Activated CD4-positive, alpha-beta T cell treated with anti-CD3 and anti-CD28 coated beads, Interleukin-2, amount 10 ng/mL, durations not matched to agents 7 days and 5 days (primary cell): ENCODE data around the gene FRMD4B. TPM values are rescaled to one million over a fixed set of nuclear protein-coding genes. Genes with fewer than 3 reads are reported as not detected.

Experiments used
- CTCF ChIA-PET: fragments of 350-600 bp; sonication (Branson Sonifier 250); formaldehyde crosslinking; loops from one replicate; lab custom pipeline; 2021; ENCODE audit warnings: antibody characterized with exemption; lab: Charles Lee
- POLR2A ChIA-PET: fragments of 350-600 bp; sonication (Branson Sonifier 250); formaldehyde crosslinking; loops from one replicate; lab custom pipeline; 2021; ENCODE audit warnings: antibody characterized with exemption; lab: Charles Lee
- DNase-seq: peaks from one replicate; pipeline ENCODE4 v3.0.0-alpha.2; 2020
- H3K27ac Mint-ChIP-seq: one replicate; pipeline ENCODE4 v1.8.0; 2021; ENCODE audit warnings: mild to moderate bottlenecking, moderate library complexity, mixed read lengths
- H3K27me3 Mint-ChIP-seq: one replicate; pipeline ENCODE4 v1.8.0; 2021; ENCODE audit warnings: mixed read lengths
- H3K36me3 Mint-ChIP-seq: one replicate; pipeline ENCODE4 v1.8.0; 2021; ENCODE audit warnings: low read depth, mixed read lengths
- H3K4me1 Mint-ChIP-seq: one replicate; pipeline ENCODE4 v1.8.0; 2021; ENCODE audit warnings: mixed read lengths
- H3K4me3 Mint-ChIP-seq: one replicate; pipeline ENCODE4 v1.8.0; 2021; ENCODE audit warnings: mild to moderate bottlenecking, moderate library complexity, mixed read lengths
- H3K9me3 Mint-ChIP-seq: one replicate; pipeline ENCODE4 v1.8.0; 2021; ENCODE audit warnings: mixed read lengths
- total RNA-seq, 2 experiments: library from RNA; stranded (reverse); gene quantifications; one replicate each; pipeline ENCODE4 v1.2.3, GENCODE V29; 2021

FRMD4B gene
- total RNA-seq, 2 experiments from 2014 or later, result 6.9 to 8.2 TPM

GRCh38 chr3:69352305-69353087 is 33.4 kb downstream of the FRMD4B start:
- no peak overlapping the region for H3K27ac Mint-ChIP-seq
- no peaks in the 10 kb centered on the region for H3K9me3 Mint-ChIP-seq
- H3K4me1 Mint-ChIP-seq, result peaks cover 11% of the 10 kb centered on the region
- CTCF ChIA-PET, result no interaction called here
- POLR2A ChIA-PET, result no interaction called here
- no peak for DNase-seq
- H3K36me3 Mint-ChIP-seq, result no peaks in the 10 kb centered on the region
- no peak overlapping the region for H3K4me3 Mint-ChIP-seq
- peaks cover 32% of the 10 kb centered on the region for H3K27me3 Mint-ChIP-seq

DNA sequence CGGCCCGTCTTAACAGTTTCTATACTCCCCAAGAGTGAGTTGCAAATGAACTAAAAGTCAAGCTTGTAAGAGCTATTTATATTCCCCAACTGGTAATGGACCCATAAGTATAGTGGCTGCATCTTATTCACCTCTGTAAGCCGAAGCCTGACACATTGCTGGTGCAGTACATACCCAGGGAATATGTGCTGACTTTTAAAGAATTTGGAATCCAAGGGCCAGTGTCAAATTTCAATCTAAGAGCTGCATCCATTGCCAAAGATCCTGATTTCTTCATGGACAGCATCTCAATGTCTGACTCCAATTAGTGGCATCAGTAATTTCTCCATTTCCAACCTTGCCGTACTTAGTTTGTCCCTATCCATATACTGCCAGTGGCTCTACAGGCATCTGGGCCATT is 42.0 kb downstream of the FRMD4B start:
- no peaks in the 10 kb centered on the region for H3K4me1 Mint-ChIP-seq
- H3K4me3 Mint-ChIP-seq, result no peak overlapping the region
- peaks cover 10% of the 10 kb centered on the region for H3K9me3 Mint-ChIP-seq
- POLR2A ChIA-PET, result no interaction called here
- H3K27ac Mint-ChIP-seq, result no peak overlapping the region
- no peaks in the 10 kb centered on the region for H3K36me3 Mint-ChIP-seq
- peaks cover 15% of the 10 kb centered on the region for H3K27me3 Mint-ChIP-seq
- CTCF ChIA-PET, result interaction anchor here (0.6 kb wide), 1 partner anchor 36 kb away, joined by 3 read pairs; no protein-coding TSS in a partner anchor
- no peak for DNase-seq

DNA sequence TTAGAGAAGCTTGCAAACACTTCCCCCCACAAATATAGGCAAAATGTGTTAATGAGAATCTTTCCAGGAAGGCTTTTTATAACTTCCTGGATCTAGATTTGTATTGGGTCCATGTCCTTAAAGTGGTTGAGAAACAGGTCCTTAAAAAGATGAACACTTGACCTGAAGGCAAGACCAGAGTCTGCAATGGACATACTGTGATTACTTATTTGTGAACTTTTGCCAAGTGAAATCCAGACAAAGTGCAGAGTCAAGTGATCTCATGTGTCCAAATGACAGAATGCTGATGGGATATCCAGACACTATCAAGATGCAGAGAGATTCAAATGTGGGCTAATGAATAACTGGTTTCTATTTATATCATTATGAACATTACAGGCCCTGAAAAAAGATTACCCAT is 43.8 kb downstream of the FRMD4B start:
- no peak overlapping the region for H3K4me3 Mint-ChIP-seq
- no peak overlapping the region for H3K27ac Mint-ChIP-seq
- no peaks in the 10 kb centered on the region for H3K4me1 Mint-ChIP-seq
- H3K9me3 Mint-ChIP-seq, result peaks cover 10% of the 10 kb centered on the region
- no peaks in the 10 kb centered on the region for H3K36me3 Mint-ChIP-seq
- H3K27me3 Mint-ChIP-seq, result peaks cover 6% of the 10 kb centered on the region
- CTCF ChIA-PET, result no interaction called here
- POLR2A ChIA-PET, result no interaction called here
- DNase-seq, result no peak

DNA sequence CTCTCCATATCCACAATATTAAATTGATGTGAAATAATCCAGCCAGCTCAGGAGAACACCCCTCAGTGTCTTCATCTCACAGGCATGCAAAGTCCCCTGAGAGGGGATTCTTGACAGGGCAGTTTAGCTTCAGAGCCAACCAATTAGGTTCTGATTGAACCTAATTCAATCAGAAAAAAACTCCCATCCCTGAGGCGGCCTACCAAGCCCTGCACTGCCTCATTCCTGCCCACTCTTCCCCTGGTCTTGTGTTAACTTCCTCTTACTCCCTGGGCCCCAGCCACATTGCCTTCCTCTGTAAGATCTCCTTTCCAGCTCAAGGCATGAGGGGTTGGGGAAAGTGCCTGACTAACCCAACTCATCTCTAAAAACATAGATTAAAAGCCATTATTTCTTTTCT is 46.1 kb downstream of the FRMD4B start:
- CTCF ChIA-PET, result interaction anchor here (1.0 kb wide), 1 partner anchor 10 kb away, joined by 3 read pairs; no protein-coding TSS in a partner anchor
- POLR2A ChIA-PET, result interaction anchor here (0.7 kb wide), 1 partner anchor 189 kb away, joined by 4 read pairs; no protein-coding TSS in a partner anchor
- H3K4me1 Mint-ChIP-seq, result no peaks in the 10 kb centered on the region
- no peak for DNase-seq
- H3K36me3 Mint-ChIP-seq, result no peaks in the 10 kb centered on the region
- peaks cover 7% of the 10 kb centered on the region for H3K27me3 Mint-ChIP-seq
- H3K4me3 Mint-ChIP-seq, result no peak overlapping the region
- H3K27ac Mint-ChIP-seq, result no peak overlapping the region
- peaks cover 6% of the 10 kb centered on the region for H3K9me3 Mint-ChIP-seq

GRCh38 chr3:69338911-69339310 is 47.0 kb downstream of the FRMD4B start:
- no peaks in the 10 kb centered on the region for H3K36me3 Mint-ChIP-seq
- POLR2A ChIA-PET, result no interaction called here
- no peak overlapping the region for H3K27ac Mint-ChIP-seq
- peaks cover 3% of the 10 kb centered on the region for H3K9me3 Mint-ChIP-seq
- H3K4me3 Mint-ChIP-seq, result no peak overlapping the region
- H3K27me3 Mint-ChIP-seq, result peaks cover 7% of the 10 kb centered on the region
- CTCF ChIA-PET, result interaction anchor here (1.3 kb wide), 1 partner anchor 9 kb away, joined by 3 read pairs; no protein-coding TSS in a partner anchor
- H3K4me1 Mint-ChIP-seq, result no peaks in the 10 kb centered on the region
- DNase-seq, result no peak

GRCh38 chr3:69332934-69333333 is 53.0 kb downstream of the FRMD4B start:
- Mint-ChIP-seq H3K36me3 (no peaks in the 10 kb centered on the region), H3K9me3 (peaks cover 3% of the 10 kb centered on the region), H3K4me3 (no peak overlapping the region), H3K27me3 (peaks cover 7% of the 10 kb centered on the region), H3K4me1 (peaks cover 10% of the 10 kb centered on the region), H3K27ac (no peak overlapping the region)
- CTCF ChIA-PET, result no interaction called here
- POLR2A ChIA-PET, result no interaction called here
- DNase-seq, result no peak

- ChIA-PET CTCF (interaction anchor here (0.6 to 1.3 kb wide), 2 partner anchors 15 to 176 kb away, joined by 3 read pairs; no protein-coding TSS in a partner anchor), POLR2A (no interaction called here)
- Mint-ChIP-seq H3K27ac (no peak overlapping the region), H3K36me3 (no peaks in the 10 kb centered on the region), H3K4me3 (no peak overlapping the region), H3K27me3 (no peaks in the 10 kb centered on the region), H3K9me3 (no peaks in the 10 kb centered on the region), H3K4me1 (peaks cover 30% of the 10 kb centered on the region)
- no peak for DNase-seq
Measured at GRCh38 chr3:69330891-69331400, 54.9 kb downstream of the FRMD4B start.

- no peaks in the 10 kb centered on the region for H3K9me3 Mint-ChIP-seq
- no peak overlapping the region for H3K4me3 Mint-ChIP-seq
- peaks cover 34% of the 10 kb centered on the region for H3K4me1 Mint-ChIP-seq
- no peak overlapping the region for H3K27ac Mint-ChIP-seq
- no peaks in the 10 kb centered on the region for H3K27me3 Mint-ChIP-seq
- DNase-seq, result no peak
- ChIA-PET CTCF (interaction anchor here (0.6 to 1.4 kb wide), 8 partner anchors 9 to 316 kb away, joined by 3 to 5 read pairs (median 4); partner anchors contain the start of gene EOGT), POLR2A (interaction anchor here (0.7 kb wide), 1 partner anchor 353 kb away, joined by 3 read pairs; no protein-coding TSS in a partner anchor)
- no peaks in the 10 kb centered on the region for H3K36me3 Mint-ChIP-seq
Measured at GRCh38 chr3:69329892-69330291, 56.0 kb downstream of the FRMD4B start.

DNA sequence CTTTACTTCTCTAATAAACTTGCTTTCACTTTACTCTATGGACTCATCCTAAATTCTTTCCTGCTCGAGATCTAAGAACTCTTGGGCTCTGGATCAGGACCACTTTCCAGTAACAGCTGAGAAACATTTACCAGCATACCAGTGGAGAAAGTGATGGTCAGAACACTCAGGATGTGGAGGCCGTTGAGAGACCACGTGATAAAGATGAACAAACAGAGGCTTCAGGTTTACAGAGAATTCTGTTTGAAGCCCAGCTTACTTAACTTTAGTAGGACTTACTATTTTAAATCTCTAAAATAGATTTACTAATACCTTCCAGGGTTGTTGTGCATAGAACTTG is 57.0 kb downstream of the FRMD4B start:
- Mint-ChIP-seq H3K27ac (peak overlapping the region; percentile 66), H3K9me3 (no peaks in the 10 kb centered on the region), H3K4me1 (peaks cover 39% of the 10 kb centered on the region), H3K36me3 (no peaks in the 10 kb centered on the region), H3K4me3 (no peak overlapping the region), H3K27me3 (no peaks in the 10 kb centered on the region)
- ChIA-PET CTCF (interaction anchor here (0.6 to 1.4 kb wide), 3 partner anchors 10 to 174 kb away, joined by 3 read pairs; no protein-coding TSS in a partner anchor), POLR2A (no interaction called here)
- DNase-seq, result no peak

GRCh38 chr3:69328103-69328962 is 57.6 kb downstream of the FRMD4B start:
- Mint-ChIP-seq H3K4me1 (peaks cover 39% of the 10 kb centered on the region), H3K27ac (peak overlapping the region; percentile 66), H3K9me3 (no peaks in the 10 kb centered on the region), H3K36me3 (no peaks in the 10 kb centered on the region), H3K4me3 (no peak overlapping the region), H3K27me3 (no peaks in the 10 kb centered on the region)
- no peak for DNase-seq
- POLR2A ChIA-PET, result no interaction called here
- CTCF ChIA-PET, result interaction anchor here (0.6 to 1.4 kb wide), 3 partner anchors 22 to 341 kb away, joined by 3 to 5 read pairs (median 3); no protein-coding TSS in a partner anchor

DNA sequence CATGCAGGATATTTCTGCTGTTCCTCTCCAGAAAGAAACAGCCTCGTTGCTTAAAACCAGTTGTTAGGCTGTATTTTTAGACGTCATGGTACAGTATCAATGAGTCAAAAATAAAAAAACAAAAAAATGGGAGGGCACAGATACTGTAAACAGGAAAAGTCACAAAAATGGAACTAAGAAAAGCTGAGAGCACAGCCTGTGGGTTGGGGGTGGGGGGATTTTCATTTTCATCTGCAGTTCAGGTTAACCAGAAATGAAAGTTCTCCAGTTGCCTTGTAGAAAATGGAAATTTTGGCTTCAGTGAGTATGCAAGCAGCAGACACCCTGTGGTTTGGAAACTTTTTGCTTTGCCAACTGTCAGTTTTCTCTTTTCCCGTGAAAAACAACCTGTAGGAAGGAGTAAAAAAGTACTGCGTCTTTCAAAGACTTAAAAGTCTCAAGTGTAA is 59.0 kb downstream of the FRMD4B start:
- Mint-ChIP-seq H3K4me1 (peaks cover 39% of the 10 kb centered on the region), H3K4me3 (peak overlapping the region; percentile 45), H3K36me3 (no peaks in the 10 kb centered on the region), H3K27ac (peak overlapping the region; percentile 79), H3K27me3 (no peaks in the 10 kb centered on the region), H3K9me3 (no peaks in the 10 kb centered on the region)
- peak; percentile 62 for DNase-seq
- CTCF ChIA-PET, result interaction anchor here (1.0 to 1.7 kb wide), 4 partner anchors 9 to 165 kb away, joined by 3 to 5 read pairs (median 4); no protein-coding TSS in a partner anchor
- POLR2A ChIA-PET, result no interaction called here

- Mint-ChIP-seq H3K4me1 (peaks cover 39% of the 10 kb centered on the region), H3K27ac (peak overlapping the region; percentile 61), H3K4me3 (no peak overlapping the region), H3K27me3 (no peaks in the 10 kb centered on the region), H3K36me3 (no peaks in the 10 kb centered on the region), H3K9me3 (no peaks in the 10 kb centered on the region)
- POLR2A ChIA-PET, result no interaction called here
- CTCF ChIA-PET, result interaction anchor here (1.0 to 1.7 kb wide), 3 partner anchors 7 to 19 kb away, joined by 4 to 5 read pairs (median 5); no protein-coding TSS in a partner anchor
- no peak for DNase-seq
Measured at GRCh38 chr3:69325151-69325550, 60.7 kb downstream of the FRMD4B start.
